ENCODE data around the gene PLEKHA6.

- TF ChIP-seq POLR2A (IDR thresholded peaks at IDR 0.05; ENCODE audit: low read depth, low read length), result no peak
- TF ChIP-seq CTCF (conservative IDR thresholded peaks at IDR 0.05; ENCODE audit: low read depth, low read length), result no peak
- no peak for TF ChIP-seq BHLHE40 (IDR thresholded peaks at IDR 0.05; ENCODE audit: low read depth, low read length)
- TF ChIP-seq RCOR1 (IDR thresholded peaks at IDR 0.05; ENCODE audit: insufficient replicate concordance, low read length), result no peak
- TF ChIP-seq FOS (IDR thresholded peaks at IDR 0.05; ENCODE audit: low read depth, low read length), result no peak
- TF ChIP-seq RFX5 (IDR thresholded peaks at IDR 0.05; ENCODE audit: low read depth, low read length), result no peak
- TF ChIP-seq CHD1 (IDR thresholded peaks at IDR 0.05; ENCODE audit: low read depth, low read length), result no peak
- TF ChIP-seq MAFK (IDR thresholded peaks at IDR 0.05; ENCODE audit: low read depth, low read length), result no peak
- TF ChIP-seq CEBPB (IDR thresholded peaks at IDR 0.05; ENCODE audit: low read depth, low read length), result no peak
- TF ChIP-seq NFE2L2 (IDR thresholded peaks at IDR 0.05; ENCODE audit: low read depth, low read length), result no peak
- no peak for TF ChIP-seq RAD21 (IDR thresholded peaks at IDR 0.05; ENCODE audit: low read length)
- TF ChIP-seq USF2 (IDR thresholded peaks at IDR 0.05; ENCODE audit: low read depth, low read length), result no peak
Observed at GRCh38 chr1:204286315-204286714, 73.4 kb downstream of the PLEKHA6 start.

All from IMR-90 (cell line).